Measurements from ENCODE around the gene MOCS3. TPM values are rescaled to one million over a fixed set of nuclear protein-coding genes. Genes with fewer than 3 reads are reported as not detected.

Gene MOCS3
- total RNA-seq, 2 experiments from 2014 or later, result 4.6 to 6.1 TPM

DNA sequence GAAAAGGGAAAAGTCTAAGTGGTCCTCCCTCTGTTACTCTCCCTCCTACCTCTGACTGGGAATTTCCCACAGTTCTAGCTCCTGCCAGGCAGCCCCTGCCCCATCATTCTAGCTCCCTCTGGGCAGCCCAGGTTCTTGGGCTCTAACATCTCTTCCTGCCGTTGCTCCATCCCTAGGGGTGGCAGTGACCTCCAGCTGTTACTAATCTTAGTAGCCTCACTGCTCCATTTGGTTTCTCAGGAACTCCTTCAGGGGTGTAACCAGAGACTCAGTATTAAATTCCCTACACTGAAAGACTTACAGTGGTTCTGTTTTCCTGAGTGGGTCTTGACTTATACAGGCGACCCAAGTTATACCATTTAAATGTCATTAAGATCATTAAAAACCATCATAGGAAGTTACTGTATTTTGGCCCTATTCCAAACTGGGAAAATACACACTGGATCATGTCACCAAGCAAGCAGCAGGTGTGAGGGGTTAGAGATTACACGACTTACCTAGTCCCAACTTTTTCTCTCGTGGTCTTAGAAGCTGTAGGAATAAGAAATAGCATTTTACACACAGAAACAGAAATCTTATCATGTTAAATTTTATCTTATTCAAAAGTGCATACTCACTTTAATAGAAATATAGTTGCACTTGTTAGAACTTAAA, 10.4 kb upstream of the MOCS3 start:
- Mint-ChIP-seq H3K9me3 (ENCODE audit: low read depth) (no peaks in the 10 kb centered on the region), H3K36me3 (peaks cover 46% of the 10 kb centered on the region), H3K27ac (no peak overlapping the region), H3K27me3 (no peaks in the 10 kb centered on the region), H3K4me1 (peaks cover 7% of the 10 kb centered on the region), H3K4me3 (no peak overlapping the region)
- ATAC-seq (no peak), DNase-seq (no peak)
- CTCF ChIA-PET, result interaction anchor here (0.9 to 1.2 kb wide), 2 partner anchors 14 to 39 kb away, joined by 3 to 7 read pairs; no protein-coding TSS in a partner anchor

DNA sequence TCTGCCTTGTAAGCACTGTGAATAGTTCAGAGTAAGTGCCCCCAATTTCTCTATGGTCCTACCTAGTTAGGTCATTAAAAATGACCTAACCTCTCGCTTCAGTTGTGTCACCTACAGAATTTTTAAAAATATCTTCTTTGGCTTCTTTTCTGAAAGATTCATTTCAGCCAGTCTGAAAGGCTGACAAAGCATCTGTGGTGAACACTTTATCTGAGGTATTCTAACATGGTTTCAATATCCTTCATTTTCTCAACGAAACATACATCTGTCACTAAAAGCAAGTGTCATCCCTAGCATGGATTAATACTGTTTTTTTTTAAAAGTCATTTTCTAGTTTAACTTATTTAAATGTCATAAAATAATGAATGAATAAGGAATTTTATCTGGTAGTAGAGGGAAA, 5.4 kb upstream of the MOCS3 start:
- no peak for ATAC-seq
- H3K4me3 Mint-ChIP-seq, result no peak overlapping the region
- CTCF ChIA-PET, result no interaction called here
- no peak for DNase-seq
- no peak overlapping the region for H3K27ac Mint-ChIP-seq
- H3K36me3 Mint-ChIP-seq, result peaks cover 36% of the 10 kb centered on the region
- no peaks in the 10 kb centered on the region for H3K9me3 Mint-ChIP-seq (ENCODE audit: low read depth)
- H3K27me3 Mint-ChIP-seq, result no peaks in the 10 kb centered on the region
- peaks cover 43% of the 10 kb centered on the region for H3K4me1 Mint-ChIP-seq

DNA sequence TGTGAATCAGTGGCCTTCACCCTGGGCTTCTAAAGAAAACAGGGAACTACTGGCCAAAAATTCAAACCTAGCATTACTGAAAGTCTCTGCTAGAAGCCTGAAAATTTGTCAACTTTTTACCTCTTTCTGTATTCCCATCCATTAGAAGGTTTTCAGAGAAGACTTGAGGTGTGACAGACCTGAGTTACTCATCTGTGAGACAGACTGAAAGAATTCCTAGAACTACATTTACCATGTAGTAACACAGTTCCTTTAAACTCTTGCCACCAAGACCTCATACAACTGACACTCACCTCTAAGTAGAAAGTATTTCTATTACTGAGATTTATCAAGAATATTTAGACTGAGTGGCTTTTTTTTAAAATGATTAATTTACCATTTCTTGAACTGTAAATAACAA, 4.8 kb upstream of the MOCS3 start:
- peaks cover 45% of the 10 kb centered on the region for H3K4me1 Mint-ChIP-seq
- H3K27me3 Mint-ChIP-seq, result no peaks in the 10 kb centered on the region
- DNase-seq (no peak), ATAC-seq (no peak)
- no peaks in the 10 kb centered on the region for H3K9me3 Mint-ChIP-seq (ENCODE audit: low read depth)
- no peak overlapping the region for H3K4me3 Mint-ChIP-seq
- peaks cover 33% of the 10 kb centered on the region for H3K36me3 Mint-ChIP-seq
- CTCF ChIA-PET, result interaction anchor here (1.0 to 1.5 kb wide), 4 partner anchors 9 to 160 kb away, joined by 3 to 6 read pairs (median 3); partner anchors contain the start of genes ADNP and BCAS4
- no peak overlapping the region for H3K27ac Mint-ChIP-seq

DNA sequence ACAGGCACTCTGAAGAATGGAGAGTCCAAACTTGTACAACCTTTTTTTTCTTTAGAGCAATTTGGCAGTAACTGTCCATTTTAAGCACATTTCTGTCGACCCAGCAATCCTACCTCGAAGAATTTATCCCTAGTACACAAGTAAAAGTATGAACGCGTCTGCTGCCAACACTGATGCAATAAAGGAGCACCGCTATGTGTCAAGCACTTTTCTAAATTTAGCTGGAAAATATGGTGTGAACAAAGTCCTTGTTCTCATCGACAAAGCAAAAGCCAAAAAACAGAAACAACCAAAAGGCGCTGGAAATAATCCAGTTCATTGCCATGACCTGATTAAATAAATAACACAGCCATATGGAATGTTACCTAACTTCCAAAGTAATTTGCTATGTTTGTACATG, 1.3 kb upstream of the MOCS3 start:
- DNase-seq (no peak), ATAC-seq (no peak)
- no peaks in the 10 kb centered on the region for H3K27me3 Mint-ChIP-seq
- CTCF ChIA-PET, result interaction anchor here (0.7 to 3.3 kb wide), 7 partner anchors 24 to 166 kb away, joined by 4 to 53 read pairs (median 13); partner anchors contain the start of genes ADNP and BCAS4
- H3K27ac Mint-ChIP-seq, result peak overlapping the region; percentile 98
- H3K36me3 Mint-ChIP-seq, result peaks cover 25% of the 10 kb centered on the region
- H3K9me3 Mint-ChIP-seq (ENCODE audit: low read depth), result no peaks in the 10 kb centered on the region
- H3K4me1 Mint-ChIP-seq, result peaks cover 64% of the 10 kb centered on the region
- H3K4me3 Mint-ChIP-seq, result peak overlapping the region; percentile 93

DNA sequence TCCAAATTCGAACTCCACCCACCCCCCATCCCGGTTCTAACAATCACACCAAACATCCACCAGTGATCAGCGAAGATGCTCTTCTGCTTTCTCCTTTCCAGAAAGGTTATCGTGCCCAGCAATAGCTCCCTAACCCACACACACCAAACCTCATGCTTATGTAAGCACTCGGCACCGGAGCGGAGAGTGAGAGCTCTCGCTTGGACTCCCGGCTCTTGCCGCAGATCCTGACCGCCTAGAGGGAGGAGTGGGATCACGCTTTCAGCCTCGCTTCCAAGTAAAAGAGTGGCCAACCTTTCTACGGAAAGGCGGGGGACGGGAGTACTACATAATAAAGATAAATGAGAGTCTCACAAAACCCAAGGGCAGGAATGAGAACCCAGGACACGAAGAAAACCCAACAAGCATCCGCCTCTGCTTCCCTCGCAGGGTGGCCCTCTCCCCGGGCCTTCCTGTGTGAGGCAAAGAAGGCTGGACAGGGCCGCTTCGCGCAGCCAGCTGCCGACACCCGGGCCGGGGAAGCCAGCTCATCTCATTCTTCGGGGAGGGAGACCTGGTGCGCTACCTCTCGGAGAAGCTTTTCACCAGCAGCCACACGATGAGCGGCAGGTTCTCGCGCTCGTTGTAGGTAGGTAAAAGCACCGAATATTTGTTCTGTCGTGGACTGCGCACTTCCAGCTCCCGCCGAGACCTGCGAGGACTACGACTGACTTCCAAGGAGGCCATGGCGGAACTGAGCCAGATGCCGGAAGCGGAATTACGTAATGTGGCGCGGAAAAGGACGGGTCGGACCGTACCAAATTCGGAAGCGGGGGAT, 612 bp upstream of the MOCS3 start, which contains the start of gene DPM1:
Gene DPM1 (minus strand): TSS at position 735 of the 817 bp plus-strand sequence. CDS start 9 bp downstream, at position 726.
- Mint-ChIP-seq H3K4me1 (peaks cover 64% of the 10 kb centered on the region), H3K9me3 (ENCODE audit: low read depth) (no peaks in the 10 kb centered on the region), H3K27me3 (no peaks in the 10 kb centered on the region), H3K36me3 (peaks cover 23% of the 10 kb centered on the region), H3K27ac (peak within 1 kb of the TSS; percentile 98), H3K4me3 (peak within 1 kb of the TSS; percentile 93)
- CTCF ChIA-PET, result interaction anchor here (0.7 to 3.3 kb wide), 11 partner anchors 17 to 209 kb away, joined by 3 to 53 read pairs (median 7); partner anchors contain the start of genes ADNP and BCAS4
- DNase-seq (peak; percentile 92), ATAC-seq (peak; percentile 82)

DNA sequence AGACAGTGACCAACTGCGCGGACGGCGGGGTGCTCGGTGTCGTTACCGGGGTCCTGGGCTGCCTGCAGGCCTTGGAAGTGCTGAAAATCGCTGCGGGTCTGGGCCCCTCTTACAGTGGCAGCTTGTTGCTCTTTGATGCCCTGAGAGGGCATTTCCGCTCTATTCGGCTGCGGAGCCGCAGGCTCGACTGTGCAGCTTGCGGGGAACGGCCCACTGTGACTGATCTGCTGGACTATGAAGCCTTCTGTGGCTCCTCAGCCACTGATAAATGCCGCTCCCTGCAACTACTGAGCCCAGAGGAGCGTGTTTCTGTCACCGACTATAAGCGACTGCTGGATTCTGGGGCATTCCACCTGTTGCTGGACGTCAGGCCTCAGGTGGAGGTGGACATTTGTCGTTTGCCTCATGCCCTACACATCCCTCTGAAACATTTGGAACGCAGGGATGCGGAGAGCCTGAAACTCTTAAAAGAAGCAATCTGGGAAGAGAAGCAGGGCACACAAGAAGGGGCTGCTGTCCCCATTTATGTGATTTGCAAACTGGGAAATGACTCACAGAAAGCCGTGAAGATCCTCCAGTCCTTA, 1.0 kb downstream of the MOCS3 start:
- Mint-ChIP-seq H3K27me3 (no peaks in the 10 kb centered on the region), H3K36me3 (peaks cover 14% of the 10 kb centered on the region), H3K4me3 (peak overlapping the region; percentile 93), H3K27ac (peak overlapping the region; percentile 98), H3K4me1 (peaks cover 52% of the 10 kb centered on the region), H3K9me3 (ENCODE audit: low read depth) (no peaks in the 10 kb centered on the region)
- CTCF ChIA-PET, result interaction anchor here (1.0 to 3.3 kb wide), 5 partner anchors 22 to 168 kb away, joined by 3 to 51 read pairs (median 4); partner anchors contain the start of genes ADNP and BCAS4
- ATAC-seq, result no peak
- DNase-seq, result no peak

DNA sequence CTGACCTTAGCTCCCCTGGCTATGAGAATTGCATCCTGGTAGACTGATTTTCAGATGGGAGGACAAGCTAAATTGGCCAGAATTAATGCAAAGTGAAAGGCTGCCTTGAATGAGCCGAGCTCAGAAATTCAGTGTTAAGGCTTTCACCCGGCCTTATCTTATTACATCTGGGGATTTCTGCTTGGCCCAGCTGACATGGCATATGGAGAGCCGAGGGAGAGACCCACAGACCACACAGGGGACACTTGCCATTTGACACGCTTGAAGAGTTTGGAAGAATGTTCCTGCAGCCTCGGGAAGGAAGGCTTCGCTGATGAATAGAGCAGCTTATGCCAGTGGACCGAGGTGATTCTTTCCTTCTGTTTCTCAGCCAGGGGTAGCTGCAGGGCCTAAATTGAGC, 9.0 kb downstream of the MOCS3 start:
- ATAC-seq (no peak), DNase-seq (no peak)
- CTCF ChIA-PET, result interaction anchor here (0.7 kb wide), 1 partner anchor 14 kb away, joined by 3 read pairs; no protein-coding TSS in a partner anchor
- Mint-ChIP-seq H3K4me1 (no peaks in the 10 kb centered on the region), H3K27me3 (peaks cover 13% of the 10 kb centered on the region), H3K9me3 (ENCODE audit: low read depth) (no peaks in the 10 kb centered on the region), H3K27ac (no peak overlapping the region), H3K4me3 (no peak overlapping the region), H3K36me3 (no peaks in the 10 kb centered on the region)

DNA sequence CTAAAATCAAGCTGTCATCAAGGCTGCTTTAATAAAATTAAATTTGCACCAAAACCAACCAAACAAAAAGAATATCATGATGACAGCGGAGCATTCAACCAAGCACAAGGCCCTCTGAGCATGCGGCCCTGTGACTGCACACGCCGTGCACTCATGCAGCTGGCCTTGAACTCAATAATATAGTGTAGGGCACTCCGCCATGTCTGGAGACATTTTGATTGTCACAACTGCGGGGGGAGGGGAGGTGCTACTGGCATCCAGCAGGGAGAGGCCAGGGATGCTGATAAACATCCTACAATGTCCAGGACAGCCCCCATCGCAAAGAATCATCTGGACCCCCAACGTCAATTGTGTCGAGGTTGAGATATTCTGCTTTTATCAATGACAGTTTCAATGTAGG, 9.7 kb downstream of the MOCS3 start:
- no peaks in the 10 kb centered on the region for H3K4me1 Mint-ChIP-seq
- CTCF ChIA-PET, result interaction anchor here (1.0 to 1.3 kb wide), 2 partner anchors 13 to 19 kb away, joined by 3 to 5 read pairs; no protein-coding TSS in a partner anchor
- DNase-seq, result no peak
- no peak overlapping the region for H3K4me3 Mint-ChIP-seq
- H3K27me3 Mint-ChIP-seq, result peaks cover 19% of the 10 kb centered on the region
- no peaks in the 10 kb centered on the region for H3K36me3 Mint-ChIP-seq
- H3K27ac Mint-ChIP-seq, result no peak overlapping the region
- no peaks in the 10 kb centered on the region for H3K9me3 Mint-ChIP-seq (ENCODE audit: low read depth)
- no peak for ATAC-seq

DNA sequence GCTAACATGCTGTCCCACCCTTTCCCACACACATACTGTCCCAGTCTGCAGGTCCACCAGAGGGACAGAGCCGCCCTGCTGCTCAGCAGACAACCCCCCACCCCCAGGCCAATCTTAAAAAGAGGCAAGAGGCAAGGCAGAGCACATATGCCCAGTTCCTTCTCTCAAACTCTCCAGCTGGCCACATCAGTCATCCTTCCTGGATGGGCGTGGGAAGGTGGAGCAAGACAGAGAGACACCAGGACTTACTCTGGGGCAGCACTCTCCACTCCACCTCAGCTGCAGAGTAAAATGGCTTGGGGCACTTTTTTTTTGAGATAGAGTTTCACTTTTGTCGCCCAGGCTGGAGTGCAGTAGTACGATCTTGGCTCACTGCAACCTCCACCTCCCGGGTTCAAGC, 10.8 kb downstream of the MOCS3 start:
- H3K9me3 Mint-ChIP-seq (ENCODE audit: low read depth), result no peaks in the 10 kb centered on the region
- CTCF ChIA-PET, result interaction anchor here (1.0 to 1.7 kb wide), 3 partner anchors 12 to 175 kb away, joined by 3 to 5 read pairs (median 5); partner anchors contain the start of gene BCAS4
- H3K27me3 Mint-ChIP-seq, result peaks cover 19% of the 10 kb centered on the region
- H3K4me1 Mint-ChIP-seq, result no peaks in the 10 kb centered on the region
- no peaks in the 10 kb centered on the region for H3K36me3 Mint-ChIP-seq
- no peak overlapping the region for H3K4me3 Mint-ChIP-seq
- H3K27ac Mint-ChIP-seq, result no peak overlapping the region
- no peak for DNase-seq
- ATAC-seq, result no peak

DNA sequence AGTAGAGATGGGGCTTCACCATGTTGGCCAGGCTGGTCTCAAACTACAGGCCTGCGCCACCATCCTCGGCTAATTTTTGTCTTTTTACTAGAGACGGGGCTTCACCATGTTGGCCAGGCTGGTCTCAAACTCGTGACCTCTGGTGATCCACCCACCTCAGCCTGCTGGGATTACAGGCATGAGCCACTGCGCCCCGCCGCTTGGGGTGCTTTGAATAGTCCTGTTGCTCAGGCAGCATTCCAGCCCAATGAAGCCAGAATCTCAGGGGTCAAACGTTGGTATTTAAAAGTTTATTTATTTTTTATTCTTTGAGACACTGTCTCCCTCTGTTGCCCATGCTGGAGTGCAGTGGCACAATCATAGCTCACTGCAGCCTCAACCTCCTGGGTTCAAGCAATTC, 11.3 kb downstream of the MOCS3 start:
- Mint-ChIP-seq H3K36me3 (no peaks in the 10 kb centered on the region), H3K4me1 (no peaks in the 10 kb centered on the region), H3K27me3 (peaks cover 22% of the 10 kb centered on the region), H3K27ac (no peak overlapping the region), H3K9me3 (ENCODE audit: low read depth) (no peaks in the 10 kb centered on the region), H3K4me3 (no peak overlapping the region)
- CTCF ChIA-PET, result interaction anchor here (1.7 kb wide), 1 partner anchor 175 kb away, joined by 5 read pairs; the partner anchor contains the start of gene BCAS4
- peak; percentile 23 for DNase-seq
- ATAC-seq, result no peak

DNA sequence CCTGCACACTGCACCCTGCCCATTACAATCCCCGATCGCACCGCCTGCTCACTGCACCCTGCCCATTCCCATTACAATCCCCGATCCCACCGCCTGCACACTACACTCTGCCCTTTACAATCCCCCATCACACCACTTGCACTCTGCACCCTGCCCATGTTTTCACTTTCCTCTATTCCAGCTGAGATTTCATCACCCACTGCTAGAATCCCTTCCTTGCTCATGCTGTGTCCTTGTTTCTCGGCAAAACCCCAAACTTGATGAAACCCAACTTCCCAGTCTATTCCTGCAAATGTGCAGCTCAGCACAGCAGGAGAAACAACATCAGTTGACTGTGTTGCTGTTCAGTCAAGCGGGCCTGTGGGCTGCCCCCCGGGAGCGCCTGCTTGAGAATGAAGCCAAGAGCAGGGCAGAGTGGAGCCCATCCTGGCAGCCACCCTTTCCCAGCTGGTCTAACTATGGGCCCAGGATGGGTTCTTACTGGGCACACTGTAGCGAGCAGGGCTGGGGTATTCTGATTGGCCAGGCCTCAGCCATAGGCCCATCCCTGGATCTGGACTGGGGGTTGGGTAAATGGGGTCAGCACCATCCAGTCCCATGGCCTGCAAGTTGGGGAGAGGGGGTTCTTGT, 17.2 kb downstream of the MOCS3 start:
- peaks cover 3% of the 10 kb centered on the region for H3K4me1 Mint-ChIP-seq
- CTCF ChIA-PET, result interaction anchor here (0.7 to 1.2 kb wide), 2 partner anchors 17 to 182 kb away, joined by 3 read pairs; partner anchors contain the start of genes DPM1 and MOCS3
- peaks cover 22% of the 10 kb centered on the region for H3K27me3 Mint-ChIP-seq
- ATAC-seq (no peak), DNase-seq (no peak)
- no peaks in the 10 kb centered on the region for H3K9me3 Mint-ChIP-seq (ENCODE audit: low read depth)
- H3K4me3 Mint-ChIP-seq, result no peak overlapping the region
- H3K27ac Mint-ChIP-seq, result no peak overlapping the region
- H3K36me3 Mint-ChIP-seq, result no peaks in the 10 kb centered on the region

DNA sequence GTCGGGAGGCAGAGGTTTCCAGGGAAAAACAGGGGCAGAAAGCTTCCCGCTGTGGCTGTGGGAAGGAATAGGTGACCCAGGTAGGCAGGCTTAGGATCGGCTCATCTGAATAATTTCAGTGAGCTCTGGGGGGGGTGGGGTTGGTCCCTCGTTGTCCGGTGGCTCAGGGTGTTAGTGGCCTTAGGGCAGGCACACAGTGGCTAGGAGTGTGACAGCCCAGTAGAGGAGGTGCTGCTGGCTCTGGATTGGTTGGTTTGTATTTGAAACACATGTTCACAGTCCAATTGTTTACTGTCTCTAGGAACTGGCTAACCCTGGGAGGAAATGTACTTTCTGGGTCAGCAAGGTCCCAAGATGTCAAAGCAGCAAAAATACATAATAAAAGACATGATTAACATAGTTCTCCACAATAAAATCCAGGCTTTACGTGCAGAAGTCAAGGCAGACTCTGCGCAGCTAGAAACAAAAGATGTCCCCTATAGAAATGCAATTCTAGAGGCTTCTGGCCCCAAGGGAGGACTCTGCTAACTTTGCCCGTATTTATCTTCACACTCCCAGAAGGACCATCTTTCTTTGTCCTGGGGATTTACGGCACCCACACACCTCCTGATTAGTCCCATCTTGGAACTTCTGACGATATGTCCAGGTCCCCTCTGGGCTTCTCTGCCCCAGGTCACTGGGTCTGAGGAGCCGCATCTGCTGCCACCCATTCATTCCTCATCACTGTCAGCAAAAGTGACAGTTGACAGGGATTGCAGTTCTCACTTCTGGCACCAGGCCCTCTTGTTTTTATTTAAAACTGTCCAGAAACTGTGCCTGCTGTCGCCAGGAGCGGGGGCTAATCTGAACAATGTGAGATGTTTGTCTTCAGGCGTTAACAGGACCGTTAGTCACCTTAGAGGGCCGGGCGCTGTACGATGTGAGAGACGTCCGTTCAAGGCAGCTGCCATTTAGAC, 18.7 kb downstream of the MOCS3 start:
- CTCF ChIA-PET, result interaction anchor here (0.8 to 1.1 kb wide), 2 partner anchors 183 to 224 kb away, joined by 3 read pairs; no protein-coding TSS in a partner anchor
- no peaks in the 10 kb centered on the region for H3K36me3 Mint-ChIP-seq
- no peaks in the 10 kb centered on the region for H3K9me3 Mint-ChIP-seq (ENCODE audit: low read depth)
- H3K4me1 Mint-ChIP-seq, result peaks cover 6% of the 10 kb centered on the region
- no peak overlapping the region for H3K27ac Mint-ChIP-seq
- H3K27me3 Mint-ChIP-seq, result peaks cover 25% of the 10 kb centered on the region
- H3K4me3 Mint-ChIP-seq, result no peak overlapping the region
- no peak for ATAC-seq
- DNase-seq, result no peak
